AG04449 (cell line): Measurements from ENCODE around the gene PLEKHG2.
"Not testable (repeated sequence)": the region's sequence is repeated elsewhere in the genome, so short reads cannot be mapped to it uniquely, and the experiment has no call there.

Experiments used
- CTCF ChIA-PET: fragments of 350-600 bp; formaldehyde crosslinking; extraction: SDS; loops from one replicate; lab custom pipeline; 2021; ENCODE audit warnings: antibody characterized with exemption; lab: Yijun Ruan, JAX
- POLR2A ChIA-PET: fragments of 400-600, 350-600 bp; formaldehyde crosslinking; extraction: SDS; loops from one replicate; lab custom pipeline; 2020; ENCODE audit warnings: antibody characterized with exemption, inconsistent platforms; lab: Yijun Ruan, JAX
- DNase-seq: peaks from one replicate; pipeline ENCODE4 v3.0.0-alpha.2; 2010; ENCODE audit warnings: low read depth, low spot score
- H3K4me3 ChIP-seq: 2 replicates; pipeline ENCODE4 v1.5.1; 2011; ENCODE audit warnings: low read depth, mild to moderate bottlenecking, control low read depth, low read length
- TF ChIP-seq, protein P1 (sequence below): IDR thresholded peaks from one replicate; pipeline ENCODE4 v1.5.1; 2011; ENCODE audit warnings: mild to moderate bottlenecking, moderate library complexity, low read length, control low read depth, inconsistent platforms; ENCODE audit not compliant: insufficient read depth; ENCODE audit errors: missing control alignments

The PLEKHG2 gene

DNA sequence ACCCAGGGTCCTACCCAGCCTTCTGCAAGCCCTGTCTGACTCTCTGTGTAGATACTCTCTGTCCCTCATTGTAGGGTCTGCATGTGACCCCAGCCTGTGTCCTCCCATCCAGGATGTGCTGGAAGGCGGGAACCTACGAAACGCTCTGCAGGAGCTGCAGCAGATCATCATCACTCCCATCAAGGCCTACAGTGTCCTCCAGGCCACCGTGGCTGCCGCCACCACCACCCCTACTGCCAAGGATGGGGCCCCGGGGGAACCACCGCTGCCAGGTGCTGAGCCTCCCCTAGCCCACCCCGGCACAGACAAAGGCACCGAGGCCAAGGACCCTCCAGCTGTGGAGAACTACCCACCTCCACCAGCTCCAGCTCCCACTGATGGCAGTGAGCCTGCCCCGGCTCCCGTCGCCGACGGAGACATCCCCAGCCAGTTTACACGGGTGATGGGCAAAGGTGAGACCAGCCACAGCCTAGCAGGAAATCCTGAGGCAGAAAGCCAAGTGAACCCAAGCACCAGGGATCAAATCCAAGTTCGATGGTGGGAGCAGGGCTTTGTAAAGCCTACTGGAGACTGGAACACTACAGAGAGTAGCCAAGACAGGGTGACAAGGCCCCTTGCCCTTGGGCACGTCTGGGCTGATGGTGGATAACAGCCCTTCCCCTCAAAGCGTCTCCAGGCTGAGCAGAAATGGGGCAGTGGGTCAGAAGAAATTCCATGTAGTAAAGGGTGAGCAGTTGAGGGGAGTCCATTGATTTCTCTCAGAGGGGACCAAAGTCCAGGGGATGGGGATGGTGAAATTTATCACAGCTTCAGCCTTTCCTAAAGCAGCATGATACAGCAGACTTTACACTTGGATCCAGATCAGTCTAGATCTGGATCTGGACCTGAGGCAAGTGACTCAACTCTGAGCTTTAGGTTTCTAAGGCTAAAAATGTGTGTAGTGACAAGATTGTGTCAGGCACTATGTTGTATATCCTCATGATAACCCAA is 34.8 kb upstream of the PLEKHG2 start:
- TF ChIP-seq, protein P1, sequence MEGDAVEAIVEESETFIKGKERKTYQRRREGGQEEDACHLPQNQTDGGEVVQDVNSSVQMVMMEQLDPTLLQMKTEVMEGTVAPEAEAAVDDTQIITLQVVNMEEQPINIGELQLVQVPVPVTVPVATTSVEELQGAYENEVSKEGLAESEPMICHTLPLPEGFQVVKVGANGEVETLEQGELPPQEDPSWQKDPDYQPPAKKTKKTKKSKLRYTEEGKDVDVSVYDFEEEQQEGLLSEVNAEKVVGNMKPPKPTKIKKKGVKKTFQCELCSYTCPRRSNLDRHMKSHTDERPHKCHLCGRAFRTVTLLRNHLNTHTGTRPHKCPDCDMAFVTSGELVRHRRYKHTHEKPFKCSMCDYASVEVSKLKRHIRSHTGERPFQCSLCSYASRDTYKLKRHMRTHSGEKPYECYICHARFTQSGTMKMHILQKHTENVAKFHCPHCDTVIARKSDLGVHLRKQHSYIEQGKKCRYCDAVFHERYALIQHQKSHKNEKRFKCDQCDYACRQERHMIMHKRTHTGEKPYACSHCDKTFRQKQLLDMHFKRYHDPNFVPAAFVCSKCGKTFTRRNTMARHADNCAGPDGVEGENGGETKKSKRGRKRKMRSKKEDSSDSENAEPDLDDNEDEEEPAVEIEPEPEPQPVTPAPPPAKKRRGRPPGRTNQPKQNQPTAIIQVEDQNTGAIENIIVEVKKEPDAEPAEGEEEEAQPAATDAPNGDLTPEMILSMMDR: no peak
- ChIA-PET CTCF (interaction anchor here (0.9 to 4.4 kb wide), 2 partner anchors 21 to 34 kb away, joined by 4 to 15 read pairs; partner anchors contain the start of gene PLEKHG2), POLR2A (no interaction called here)
- H3K4me3 ChIP-seq: no peak overlapping the region
- no peak for DNase-seq

DNA sequence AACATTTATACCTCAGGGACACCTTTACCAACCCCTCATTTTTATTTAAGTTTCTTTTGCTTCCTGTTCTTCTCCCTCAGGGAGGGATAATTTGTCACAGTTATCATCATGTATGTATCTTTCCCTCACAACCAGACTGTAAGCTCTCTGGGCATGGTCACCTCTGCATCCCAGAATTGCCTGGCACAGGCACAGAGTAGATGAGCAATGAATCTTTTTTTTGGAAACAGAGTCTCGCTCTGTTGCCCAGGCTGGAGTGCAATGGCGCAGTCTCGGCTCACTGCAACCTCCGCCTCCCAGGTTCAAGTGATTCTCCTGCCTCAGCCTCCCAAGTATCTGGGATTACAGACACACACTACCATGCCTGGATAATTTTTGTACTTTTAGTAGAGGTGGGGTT is 33.1 kb upstream of the PLEKHG2 start:
- H3K4me3 ChIP-seq, POLR2A ChIA-PET, DNase-seq: not testable (repeated sequence)
- CTCF ChIA-PET: interaction anchor here (4.4 kb wide), 1 partner anchor 20 kb away, joined by 15 read pairs; no protein-coding TSS in a partner anchor

DNA sequence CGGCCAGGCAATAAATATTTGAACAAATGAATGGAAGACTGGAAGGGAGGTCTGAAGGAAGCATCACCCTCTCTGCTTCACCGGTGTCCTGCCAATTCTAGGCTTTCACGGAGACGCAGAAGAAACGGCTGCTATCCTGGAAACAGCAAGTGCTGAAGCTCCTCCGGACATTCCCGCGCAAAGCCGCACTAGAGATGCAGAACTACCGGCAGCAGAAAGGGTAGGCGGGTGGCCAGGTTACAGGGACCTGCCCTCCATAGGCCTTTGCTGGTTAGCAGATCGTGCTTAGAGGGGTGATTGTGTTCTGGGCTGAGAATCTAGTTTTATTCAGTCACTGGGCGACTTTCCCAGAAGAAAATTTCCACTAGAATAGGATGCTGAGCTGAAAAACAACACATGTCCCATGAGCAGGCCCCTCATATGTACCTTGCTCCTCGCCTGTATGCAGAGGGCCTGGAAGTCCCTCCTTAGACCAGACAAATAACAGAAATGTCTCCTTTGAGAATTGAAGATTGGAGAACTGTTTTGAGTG is 32.5 kb upstream of the PLEKHG2 start:
- CTCF ChIA-PET: interaction anchor here (4.4 kb wide), 1 partner anchor 19 kb away, joined by 15 read pairs; no protein-coding TSS in a partner anchor

DNA sequence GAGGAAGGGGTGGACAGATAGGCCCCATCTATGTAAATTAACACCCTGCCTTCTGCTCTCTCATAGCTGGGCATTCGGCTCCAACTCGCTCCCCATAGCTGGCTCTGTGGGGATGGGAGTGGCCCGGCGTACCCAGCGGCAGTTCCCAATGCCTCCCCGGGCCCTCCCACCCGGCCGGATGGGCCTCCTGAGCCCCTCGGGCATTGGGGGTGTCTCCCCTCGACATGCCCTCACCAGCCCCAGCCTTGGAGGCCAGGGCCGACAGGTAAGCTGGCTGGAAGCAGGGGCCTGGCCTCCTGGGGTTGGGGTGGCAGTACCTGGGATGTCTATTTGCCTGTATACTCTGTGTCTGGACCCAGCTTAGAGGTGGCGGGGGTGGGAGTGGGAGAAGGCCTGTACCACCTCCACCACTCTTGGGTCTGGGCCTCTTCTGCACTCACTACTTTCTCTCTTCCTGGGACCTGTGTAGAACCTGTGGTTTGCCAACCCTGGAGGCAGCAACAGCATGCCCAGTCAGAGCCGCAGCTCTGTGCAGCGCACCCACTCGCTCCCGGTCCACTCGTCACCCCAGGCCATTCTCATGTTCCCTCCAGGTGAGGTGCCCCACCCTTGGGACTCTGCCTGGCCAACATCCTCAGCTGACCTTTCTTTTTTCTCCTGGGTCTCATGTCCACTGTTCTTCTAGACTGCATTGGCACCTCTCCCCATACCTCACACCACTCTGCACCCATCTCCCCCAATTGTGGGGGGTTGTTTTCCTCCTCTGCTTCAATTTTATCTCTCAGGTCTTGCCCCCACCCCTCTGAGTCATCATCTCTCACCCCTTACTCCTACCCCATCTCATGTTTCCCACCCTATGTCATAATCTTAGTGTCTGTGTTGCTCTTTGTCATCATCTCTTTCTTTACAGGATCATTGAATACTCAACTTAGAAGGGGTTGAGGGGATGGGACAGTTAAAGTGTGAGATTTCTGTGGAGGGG is 31.7 kb upstream of the PLEKHG2 start:
- ChIA-PET CTCF (interaction anchor here (2.1 to 4.4 kb wide), 2 partner anchors 11 to 18 kb away, joined by 5 to 15 read pairs; partner anchors contain the start of genes MED29 and PAF1), POLR2A (interaction anchor here (1.1 kb wide), 1 partner anchor 10 kb away, joined by 4 read pairs; the partner anchor contains the start of genes MED29 and PAF1)
- H3K4me3 ChIP-seq: no peak overlapping the region
- DNase-seq: no peak
- TF ChIP-seq, protein P1: no peak

More for the DNA sequence above, 32.5 kb upstream of the PLEKHG2 start:
- no peak for DNase-seq
- H3K4me3 ChIP-seq: no peak overlapping the region
- POLR2A ChIA-PET: no interaction called here
- TF ChIP-seq, protein P1: no peak

DNA sequence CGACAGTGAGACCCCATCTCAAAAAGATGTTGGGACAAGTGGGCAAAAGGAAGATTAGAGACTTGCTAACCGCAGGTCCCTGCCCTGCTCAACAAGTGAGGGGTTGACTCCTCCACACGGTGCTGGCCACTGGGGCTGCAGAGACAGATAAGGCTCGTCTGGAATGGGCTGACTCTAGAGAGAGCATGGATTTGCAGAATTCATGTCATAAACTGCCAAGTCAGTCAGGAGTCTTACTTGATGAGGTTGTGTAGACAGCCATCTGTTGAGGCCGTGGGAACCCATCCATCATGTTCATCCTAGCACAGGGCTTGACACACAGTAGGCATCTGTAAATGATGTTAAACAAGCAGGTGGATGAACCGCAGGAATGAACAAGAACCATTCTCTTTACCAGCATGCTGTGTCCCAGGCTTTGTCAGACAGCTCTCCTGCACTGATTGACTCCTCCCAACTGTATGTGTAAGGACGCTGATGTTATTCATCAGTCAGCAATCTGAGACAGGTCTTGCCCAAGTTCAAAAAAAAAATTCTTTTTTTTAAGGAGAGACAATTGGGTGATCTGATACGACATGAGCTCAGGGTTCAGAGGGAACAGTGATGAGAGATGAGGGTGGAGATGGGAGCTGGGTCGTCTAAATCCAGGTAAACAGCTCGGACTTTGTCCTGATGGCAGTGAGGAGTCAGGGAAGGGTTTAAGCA is 30.4 kb upstream of the PLEKHG2 start:
- TF ChIP-seq, protein P1: no peak
- no peak for DNase-seq
- ChIA-PET CTCF (interaction anchor here (1.1 to 2.1 kb wide), 3 partner anchors 9 to 16 kb away, joined by 3 to 5 read pairs (median 3); partner anchors contain the start of genes MED29 and PAF1), POLR2A (interaction anchor here (1.0 to 1.2 kb wide), 2 partner anchors 9 to 26 kb away, joined by 3 read pairs; partner anchors contain the start of genes MED29 and PAF1)
- no peak overlapping the region for H3K4me3 ChIP-seq
